RWPE1 (cell line): Measurements from ENCODE around the gene FCN1.

Source experiments
- CTCF ChIA-PET: fragments of 350-600 bp; sonication (Branson Sonifier 250); formaldehyde crosslinking; extraction: SDS; loops from one replicate; lab custom pipeline; 2021; lab: Yijun Ruan, JAX
- POLR2A ChIA-PET: fragments of 400-600 bp; formaldehyde crosslinking; extraction: SDS; loops from one replicate; lab custom pipeline; 2020; ENCODE audit warnings: antibody characterized with exemption; ENCODE audit not compliant: low non-redundant PET; lab: Yijun Ruan, JAX
- DNase-seq: peaks from one replicate; pipeline ENCODE4 v3.0.0; 2012; ENCODE audit warnings: low spot score
- H3K27ac ChIP-seq: fragments of 450-650 bp; 2 replicates; pipeline ENCODE4 v1.5.1; 2017
- CTCF ChIP-seq: fragments of 450-650 bp; conservative IDR thresholded peaks from 2 replicates; pipeline ENCODE4 v1.5.1; 2017; ENCODE audit warnings: low read depth, mild to moderate bottlenecking

Gene FCN1

GRCh38 chr9:134917431-134918373 is at the start of gene FCN1:
FCN1 (minus strand) TSS chr9:134917912; CDS start chr9:134917871, 41 bp downstream.
- H3K27ac ChIP-seq = no peak within 1 kb of the TSS
- ChIA-PET POLR2A (no interaction called here), CTCF (no interaction called here)
- no peak for TF ChIP-seq CTCF
- no peak for DNase-seq

GRCh38 chr9:134966697-134967546 is 49.2 kb upstream of the FCN1 start:
- no peak overlapping the region for H3K27ac ChIP-seq
- DNase-seq = no peak
- ChIA-PET POLR2A (no interaction called here), CTCF (interaction anchor here (0.7 to 0.8 kb wide), 2 partner anchors 8 to 41 kb away, joined by 3 to 4 read pairs; no protein-coding TSS in a partner anchor)
- no peak for TF ChIP-seq CTCF

GRCh38 chr9:134966270-134966669 is 48.6 kb upstream of the FCN1 start:
- no peak for TF ChIP-seq CTCF
- ChIA-PET POLR2A (no interaction called here), CTCF (interaction anchor here (0.7 to 0.8 kb wide), 2 partner anchors 9 to 41 kb away, joined by 3 to 4 read pairs; no protein-coding TSS in a partner anchor)
- DNase-seq = no peak
- H3K27ac ChIP-seq = no peak overlapping the region

GRCh38 chr9:134965851-134966250 is 48.1 kb upstream of the FCN1 start:
- no peak overlapping the region for H3K27ac ChIP-seq
- CTCF ChIA-PET = interaction anchor here (0.8 kb wide), 1 partner anchor 9 kb away, joined by 4 read pairs; no protein-coding TSS in a partner anchor
- TF ChIP-seq CTCF = no peak
- DNase-seq = no peak
- POLR2A ChIA-PET = no interaction called here

- POLR2A ChIA-PET = no interaction called here
- CTCF ChIA-PET = no interaction called here
Observed at GRCh38 chr9:134965411-134965810, 47.7 kb upstream of the FCN1 start.

More at GRCh38 chr9:134965411-134965810, 47.7 kb upstream of the FCN1 start:
- DNase-seq = no peak
- no peak overlapping the region for H3K27ac ChIP-seq
- TF ChIP-seq CTCF = no peak
